ENCODE results near the gene ZYG11B. TPM values are rescaled to one million over a fixed set of nuclear protein-coding genes. Genes with fewer than 3 reads are reported as not detected.

ZYG11B gene
- total and polyA plus RNA-seq, 9 of the 15 experiments (the other 6 are each of a cell fraction or from before 2014, with no cell fraction given), result 4.9 to 22.2 (median 12.2) TPM

DNA sequence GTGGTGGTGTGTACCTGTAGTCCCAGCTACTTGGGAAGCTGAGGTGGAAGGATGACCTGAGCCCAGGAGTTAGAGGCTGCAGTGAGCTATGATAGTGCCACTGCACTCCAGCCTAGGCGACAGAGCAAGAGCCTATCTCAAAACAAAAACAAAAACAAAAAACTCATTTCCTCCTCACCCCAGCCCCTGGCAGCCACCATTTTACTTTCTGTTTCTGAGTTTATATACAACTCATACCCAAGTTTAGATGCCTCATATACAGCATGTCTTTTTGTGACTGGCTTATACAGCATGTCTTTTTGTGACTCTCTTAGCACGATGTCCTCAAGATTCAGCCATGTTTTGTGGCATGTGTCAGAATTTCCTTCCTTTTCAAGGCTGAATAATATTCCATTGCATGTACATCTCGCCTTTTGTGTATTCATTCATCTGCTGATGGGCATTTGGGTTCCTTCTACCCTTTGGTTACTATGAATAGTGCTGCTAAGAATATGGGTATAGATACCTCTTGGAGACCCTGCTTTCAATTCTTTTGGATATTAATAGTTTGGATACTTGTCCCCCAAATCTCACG lies 42.8 kb upstream of the ZYG11B start (continued):
- no peak for TF ChIP-seq TGIF2 (CRISPR knock-in tag; IDR thresholded peaks at IDR 0.05)
- TF ChIP-seq, protein P1, sequence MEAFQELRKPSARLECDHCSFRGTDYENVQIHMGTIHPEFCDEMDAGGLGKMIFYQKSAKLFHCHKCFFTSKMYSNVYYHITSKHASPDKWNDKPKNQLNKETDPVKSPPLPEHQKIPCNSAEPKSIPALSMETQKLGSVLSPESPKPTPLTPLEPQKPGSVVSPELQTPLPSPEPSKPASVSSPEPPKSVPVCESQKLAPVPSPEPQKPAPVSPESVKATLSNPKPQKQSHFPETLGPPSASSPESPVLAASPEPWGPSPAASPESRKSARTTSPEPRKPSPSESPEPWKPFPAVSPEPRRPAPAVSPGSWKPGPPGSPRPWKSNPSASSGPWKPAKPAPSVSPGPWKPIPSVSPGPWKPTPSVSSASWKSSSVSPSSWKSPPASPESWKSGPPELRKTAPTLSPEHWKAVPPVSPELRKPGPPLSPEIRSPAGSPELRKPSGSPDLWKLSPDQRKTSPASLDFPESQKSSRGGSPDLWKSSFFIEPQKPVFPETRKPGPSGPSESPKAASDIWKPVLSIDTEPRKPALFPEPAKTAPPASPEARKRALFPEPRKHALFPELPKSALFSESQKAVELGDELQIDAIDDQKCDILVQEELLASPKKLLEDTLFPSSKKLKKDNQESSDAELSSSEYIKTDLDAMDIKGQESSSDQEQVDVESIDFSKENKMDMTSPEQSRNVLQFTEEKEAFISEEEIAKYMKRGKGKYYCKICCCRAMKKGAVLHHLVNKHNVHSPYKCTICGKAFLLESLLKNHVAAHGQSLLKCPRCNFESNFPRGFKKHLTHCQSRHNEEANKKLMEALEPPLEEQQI (IDR thresholded peaks at IDR 0.05), result no peak
- TF ChIP-seq XRCC3 (IDR thresholded peaks at IDR 0.05), result no peak
- no peak for TF ChIP-seq CREBBP (IDR thresholded peaks at IDR 0.05; ENCODE audit: low read depth, low read length)
- TF ChIP-seq, protein P2, sequence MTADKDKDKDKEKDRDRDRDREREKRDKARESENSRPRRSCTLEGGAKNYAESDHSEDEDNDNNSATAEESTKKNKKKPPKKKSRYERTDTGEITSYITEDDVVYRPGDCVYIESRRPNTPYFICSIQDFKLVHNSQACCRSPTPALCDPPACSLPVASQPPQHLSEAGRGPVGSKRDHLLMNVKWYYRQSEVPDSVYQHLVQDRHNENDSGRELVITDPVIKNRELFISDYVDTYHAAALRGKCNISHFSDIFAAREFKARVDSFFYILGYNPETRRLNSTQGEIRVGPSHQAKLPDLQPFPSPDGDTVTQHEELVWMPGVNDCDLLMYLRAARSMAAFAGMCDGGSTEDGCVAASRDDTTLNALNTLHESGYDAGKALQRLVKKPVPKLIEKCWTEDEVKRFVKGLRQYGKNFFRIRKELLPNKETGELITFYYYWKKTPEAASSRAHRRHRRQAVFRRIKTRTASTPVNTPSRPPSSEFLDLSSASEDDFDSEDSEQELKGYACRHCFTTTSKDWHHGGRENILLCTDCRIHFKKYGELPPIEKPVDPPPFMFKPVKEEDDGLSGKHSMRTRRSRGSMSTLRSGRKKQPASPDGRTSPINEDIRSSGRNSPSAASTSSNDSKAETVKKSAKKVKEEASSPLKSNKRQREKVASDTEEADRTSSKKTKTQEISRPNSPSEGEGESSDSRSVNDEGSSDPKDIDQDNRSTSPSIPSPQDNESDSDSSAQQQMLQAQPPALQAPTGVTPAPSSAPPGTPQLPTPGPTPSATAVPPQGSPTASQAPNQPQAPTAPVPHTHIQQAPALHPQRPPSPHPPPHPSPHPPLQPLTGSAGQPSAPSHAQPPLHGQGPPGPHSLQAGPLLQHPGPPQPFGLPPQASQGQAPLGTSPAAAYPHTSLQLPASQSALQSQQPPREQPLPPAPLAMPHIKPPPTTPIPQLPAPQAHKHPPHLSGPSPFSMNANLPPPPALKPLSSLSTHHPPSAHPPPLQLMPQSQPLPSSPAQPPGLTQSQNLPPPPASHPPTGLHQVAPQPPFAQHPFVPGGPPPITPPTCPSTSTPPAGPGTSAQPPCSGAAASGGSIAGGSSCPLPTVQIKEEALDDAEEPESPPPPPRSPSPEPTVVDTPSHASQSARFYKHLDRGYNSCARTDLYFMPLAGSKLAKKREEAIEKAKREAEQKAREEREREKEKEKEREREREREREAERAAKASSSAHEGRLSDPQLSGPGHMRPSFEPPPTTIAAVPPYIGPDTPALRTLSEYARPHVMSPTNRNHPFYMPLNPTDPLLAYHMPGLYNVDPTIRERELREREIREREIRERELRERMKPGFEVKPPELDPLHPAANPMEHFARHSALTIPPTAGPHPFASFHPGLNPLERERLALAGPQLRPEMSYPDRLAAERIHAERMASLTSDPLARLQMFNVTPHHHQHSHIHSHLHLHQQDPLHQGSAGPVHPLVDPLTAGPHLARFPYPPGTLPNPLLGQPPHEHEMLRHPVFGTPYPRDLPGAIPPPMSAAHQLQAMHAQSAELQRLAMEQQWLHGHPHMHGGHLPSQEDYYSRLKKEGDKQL (CRISPR knock-in tag; IDR thresholded peaks at IDR 0.05; ENCODE audit: borderline replicate concordance), result no peak
- TF ChIP-seq EP400 (IDR thresholded peaks at IDR 0.05), result no peak

All from K562 (cell line).